NCI-H2081 (cell line): Measurements from ENCODE around the gene ZNF561.

Source experiments
- DNase-seq, 2 experiments: peaks; one replicate each; lab custom pipeline; 2025; lab: John Stamatoyannopoulos, UW

Gene ZNF561

GRCh38 chr19:9580728-9581127 lies 40.3 kb downstream of the ZNF561 start:
- no peak for DNase-seq

GRCh38 chr19:9570255-9570654 lies 50.8 kb downstream of the ZNF561 start:
- DNase-seq, result no peak

GRCh38 chr19:9566729-9567128 lies 54.3 kb downstream of the ZNF561 start:
- no peak for DNase-seq

GRCh38 chr19:9565900-9566705 lies 54.9 kb downstream of the ZNF561 start:
- DNase-seq, result no peak
